ENCODE results near the gene STXBP5. TPM values are rescaled to one million over a fixed set of nuclear protein-coding genes. Genes with fewer than 3 reads are reported as not detected.

Gene STXBP5
- total and polyA plus RNA-seq, 4 donors, result 1.9 to 8.9 (median 4.8) TPM

- Histone ChIP-seq H3K4me1 (ENCODE audit: control insufficient read depth in 4 of 4, insufficient read depth in 4 of 4, low read length in 3 of 4) (peaks cover 0 to 3% (median 0%) of the 10 kb centered on the region in 4 donors), H3K27ac (ENCODE audit: low read depth in 1 of 2, low read length in 2 of 2) (no peak overlapping the region), H3K27me3 (ENCODE audit: control insufficient read depth in 4 of 4, insufficient read depth in 4 of 4, low read length in 3 of 4) (no peaks in the 10 kb centered on the region), H3K36me3 (ENCODE audit: control insufficient read depth in 4 of 4, insufficient read depth in 3 of 4, low read depth in 1 of 4, low read length in 3 of 4) (no peaks in the 10 kb centered on the region), H3K9me3 (ENCODE audit: control insufficient read depth in 4 of 4, low read length in 3 of 4) (no peaks in the 10 kb centered on the region), H3K9ac (ENCODE audit: low read depth in 1 of 2, low read length in 2 of 2) (no peak overlapping the region), H3K4me3 (ENCODE audit: low read depth in 1 of 3, low read length in 3 of 3) (no peak overlapping the region)
- WGBS, result 95% methylated on average over 2 of the region's 2 CpGs
- TF ChIP-seq TAF1 (conservative IDR thresholded peaks at IDR 0.05), result no peak
- no peak for TF ChIP-seq NR2F2 (IDR thresholded peaks at IDR 0.05)
- TF ChIP-seq YY1 (IDR thresholded peaks at IDR 0.05), result no peak
- TF ChIP-seq JUND (IDR thresholded peaks at IDR 0.05), result no peak
- DNase-seq (ENCODE audit: low spot score), result no peak
Measured at GRCh38 chr6:147211349-147211748, 7.1 kb downstream of the STXBP5 start.

GRCh38 chr6:147211831-147212230, 7.6 kb downstream of the STXBP5 start:
- Histone ChIP-seq H3K27ac (ENCODE audit: low read depth in 1 of 2, low read length in 2 of 2) (no peak overlapping the region), H3K36me3 (ENCODE audit: control insufficient read depth in 4 of 4, insufficient read depth in 3 of 4, low read depth in 1 of 4, low read length in 3 of 4) (no peaks in the 10 kb centered on the region), H3K9ac (ENCODE audit: low read depth in 1 of 2, low read length in 2 of 2) (no peak overlapping the region), H3K9me3 (ENCODE audit: control insufficient read depth in 4 of 4, low read length in 3 of 4) (no peaks in the 10 kb centered on the region), H3K4me1 (ENCODE audit: control insufficient read depth in 4 of 4, insufficient read depth in 4 of 4, low read length in 3 of 4) (peaks cover 0 to 3% (median 0%) of the 10 kb centered on the region in 4 donors), H3K4me3 (ENCODE audit: low read depth in 1 of 3, low read length in 3 of 3) (no peak overlapping the region), H3K27me3 (ENCODE audit: control insufficient read depth in 4 of 4, insufficient read depth in 4 of 4, low read length in 3 of 4) (no peaks in the 10 kb centered on the region)
- TF ChIP-seq HNF4A (conservative IDR thresholded peaks at IDR 0.05) (no peak), SP1 (IDR thresholded peaks at IDR 0.05) (no peak), NR2F2 (IDR thresholded peaks at IDR 0.05) (no peak), TAF1 (conservative IDR thresholded peaks at IDR 0.05) (no peak), ZBTB33 (IDR thresholded peaks at IDR 0.05) (no peak), FOXA1 (IDR thresholded peaks at IDR 0.05) (no peak), ATF3 (IDR thresholded peaks at IDR 0.05) (no peak), RXRA (IDR thresholded peaks at IDR 0.05) (no peak)
- whole genome bisulfite sequencing, result 93% methylated on average over 4 of the region's 4 CpGs
- DNase-seq (ENCODE audit: low spot score), result no peak

- WGBS, result 96% methylated on average over 1 of the region's 1 CpG
- H3K4me3 ChIP-seq (ENCODE audit: low read depth in 1 of 3, low read length in 3 of 3), result no peak overlapping the region
- TF ChIP-seq FOXA1 (IDR thresholded peaks at IDR 0.05), result no peak
- no peak for TF ChIP-seq ZBTB33 (IDR thresholded peaks at IDR 0.05)
- no peak for TF ChIP-seq YY1 (IDR thresholded peaks at IDR 0.05)
- no peak for TF ChIP-seq SP1 (IDR thresholded peaks at IDR 0.05)
- TF ChIP-seq ATF3 (IDR thresholded peaks at IDR 0.05), result no peak
- no peak for TF ChIP-seq MAX (IDR thresholded peaks at IDR 0.05)
- TF ChIP-seq EGR1 (IDR thresholded peaks at IDR 0.05; ENCODE audit: low read depth in 2 of 2), result no peak
- no peak for TF ChIP-seq NR2F2 (IDR thresholded peaks at IDR 0.05)
- no peak for TF ChIP-seq JUND (IDR thresholded peaks at IDR 0.05)
- no peak for TF ChIP-seq TAF1 (conservative IDR thresholded peaks at IDR 0.05)
- no peak for TF ChIP-seq HNF4A (conservative IDR thresholded peaks at IDR 0.05)
- TF ChIP-seq FOXA2 (IDR thresholded peaks at IDR 0.05), result no peak
- TF ChIP-seq CTCF (IDR thresholded peaks at IDR 0.05; ENCODE audit: low read depth, low read length, missing input control), result no peak
- TF ChIP-seq HNF4G (IDR thresholded peaks at IDR 0.05), result no peak
- TF ChIP-seq RXRA (IDR thresholded peaks at IDR 0.05), result no peak
- no peak for TF ChIP-seq REST (IDR thresholded peaks at IDR 0.05)
- TF ChIP-seq RAD21 (IDR thresholded peaks at IDR 0.05), result no peak
- H3K27ac ChIP-seq (ENCODE audit: low read depth in 1 of 2, low read length in 2 of 2), result no peak overlapping the region
- H3K4me1 ChIP-seq (ENCODE audit: control insufficient read depth in 4 of 4, insufficient read depth in 4 of 4, low read length in 3 of 4), result peaks cover 0 to 3% (median 0%) of the 10 kb centered on the region in 4 donors
- no peak for DNase-seq (ENCODE audit: low spot score)
- H3K9me3 ChIP-seq (ENCODE audit: control insufficient read depth in 4 of 4, low read length in 3 of 4), result no peaks in the 10 kb centered on the region
- no peaks in the 10 kb centered on the region for H3K36me3 ChIP-seq (ENCODE audit: control insufficient read depth in 4 of 4, insufficient read depth in 3 of 4, low read depth in 1 of 4, low read length in 3 of 4)
- no peak overlapping the region for H3K9ac ChIP-seq (ENCODE audit: low read depth in 1 of 2, low read length in 2 of 2)
- no peaks in the 10 kb centered on the region for H3K27me3 ChIP-seq (ENCODE audit: control insufficient read depth in 4 of 4, insufficient read depth in 4 of 4, low read length in 3 of 4)
Measured at GRCh38 chr6:147212622-147213021, 8.4 kb downstream of the STXBP5 start.

Data from liver (tissue), 9 donors.